ENCODE results near the gene ATF3.

Gene ATF3

GRCh38 chr1:212608392-212608958 lies at the start of gene ATF3:
Gene ATF3 (plus strand): TSS chr1:212608761. CDS start chr1:212615022, 6,261 bp downstream.
- peak; percentile 67 to 72 for DNase-seq (ENCODE audit: extremely low read depth in 1 of 2, low read depth in 1 of 2)

- no peak for DNase-seq (ENCODE audit: extremely low read depth in 1 of 2, low read depth in 1 of 2)
Observed at GRCh38 chr1:212559929-212560328, 48.6 kb upstream of the ATF3 start.

GRCh38 chr1:212560933-212561460 lies 47.6 kb upstream of the ATF3 start:
- DNase-seq (ENCODE audit: extremely low read depth in 1 of 2, low read depth in 1 of 2): no peak

GRCh38 chr1:212561501-212561931 lies 47.0 kb upstream of the ATF3 start:
- no peak for DNase-seq (ENCODE audit: extremely low read depth in 1 of 2, low read depth in 1 of 2)

- no peak for DNase-seq (ENCODE audit: extremely low read depth in 1 of 2, low read depth in 1 of 2)
Observed at GRCh38 chr1:212562771-212563170, 45.8 kb upstream of the ATF3 start.

- DNase-seq (ENCODE audit: extremely low read depth in 1 of 2, low read depth in 1 of 2): no peak
Observed at GRCh38 chr1:212565079-212565478, 43.5 kb upstream of the ATF3 start.

GRCh38 chr1:212565571-212566305 lies 42.8 kb upstream of the ATF3 start:
- no peak for DNase-seq (ENCODE audit: extremely low read depth in 1 of 2, low read depth in 1 of 2)

GRCh38 chr1:212566522-212567479 lies 41.8 kb upstream of the ATF3 start:
- peak; percentile 18 to 24 for DNase-seq (ENCODE audit: extremely low read depth in 1 of 2, low read depth in 1 of 2)

- no peak for DNase-seq (ENCODE audit: extremely low read depth in 1 of 2, low read depth in 1 of 2)
Observed at GRCh38 chr1:212567638-212568037, 40.9 kb upstream of the ATF3 start.

GRCh38 chr1:212568978-212569537 lies 39.5 kb upstream of the ATF3 start:
- no peak for DNase-seq (ENCODE audit: extremely low read depth in 1 of 2, low read depth in 1 of 2)

- DNase-seq (ENCODE audit: extremely low read depth in 1 of 2, low read depth in 1 of 2): no peak
Observed at GRCh38 chr1:212574732-212575131, 33.8 kb upstream of the ATF3 start.

GRCh38 chr1:212575333-212575732 lies 33.2 kb upstream of the ATF3 start:
- DNase-seq (ENCODE audit: extremely low read depth in 1 of 2, low read depth in 1 of 2): no peak

GRCh38 chr1:212578041-212578440 lies 30.5 kb upstream of the ATF3 start:
- no peak for DNase-seq (ENCODE audit: extremely low read depth in 1 of 2, low read depth in 1 of 2)

- no peak for DNase-seq (ENCODE audit: extremely low read depth in 1 of 2, low read depth in 1 of 2)
Observed at GRCh38 chr1:212581034-212581433, 27.5 kb upstream of the ATF3 start.

- DNase-seq (ENCODE audit: extremely low read depth in 1 of 2, low read depth in 1 of 2): no peak
Observed at GRCh38 chr1:212582291-212582690, 26.3 kb upstream of the ATF3 start.

GRCh38 chr1:212582808-212583615 lies 25.5 kb upstream of the ATF3 start:
- no peak for DNase-seq (ENCODE audit: extremely low read depth in 1 of 2, low read depth in 1 of 2)

- DNase-seq (ENCODE audit: extremely low read depth in 1 of 2, low read depth in 1 of 2): no peak
Observed at GRCh38 chr1:212583643-212584042, 24.9 kb upstream of the ATF3 start.

GRCh38 chr1:212584092-212584886 lies 24.3 kb upstream of the ATF3 start:
- DNase-seq (ENCODE audit: extremely low read depth in 1 of 2, low read depth in 1 of 2): no peak

- DNase-seq (ENCODE audit: extremely low read depth in 1 of 2, low read depth in 1 of 2): no peak
Observed at GRCh38 chr1:212585210-212585609, 23.4 kb upstream of the ATF3 start.

Measured in activated CD8-positive, alpha-beta memory T cell treated with anti-CD3 and anti-CD28 coated beads for 1 hour (primary cell).